Neuron (in vitro differentiated cells): ENCODE measurements around the gene C16orf87.

ENCODE experiments used
- H2AFZ ChIP-seq: one replicate; pipeline ENCODE4 v1.6.1; 2013; ENCODE audit warnings: low read depth, mild to moderate bottlenecking, inconsistent platforms, low read length, moderate library complexity
- H3K27me3 ChIP-seq: one replicate; pipeline ENCODE4 v1.6.1; 2013; ENCODE audit warnings: low read length; ENCODE audit not compliant: insufficient read depth
- H3K36me3 ChIP-seq: one replicate; pipeline ENCODE4 v1.6.1; 2013; ENCODE audit warnings: low read length; ENCODE audit not compliant: insufficient read depth
- H3K4me1 ChIP-seq: one replicate; pipeline ENCODE4 v1.6.1; 2013; ENCODE audit warnings: low read length; ENCODE audit not compliant: insufficient read depth
- H3K4me3 ChIP-seq: 2 replicates; pipeline ENCODE4 v1.5.1; 2013; ENCODE audit warnings: mild to moderate bottlenecking, low read length, moderate library complexity
- H3K9me3 ChIP-seq: one replicate; pipeline ENCODE4 v1.6.1; 2013; ENCODE audit warnings: low read length

C16orf87 gene

DNA sequence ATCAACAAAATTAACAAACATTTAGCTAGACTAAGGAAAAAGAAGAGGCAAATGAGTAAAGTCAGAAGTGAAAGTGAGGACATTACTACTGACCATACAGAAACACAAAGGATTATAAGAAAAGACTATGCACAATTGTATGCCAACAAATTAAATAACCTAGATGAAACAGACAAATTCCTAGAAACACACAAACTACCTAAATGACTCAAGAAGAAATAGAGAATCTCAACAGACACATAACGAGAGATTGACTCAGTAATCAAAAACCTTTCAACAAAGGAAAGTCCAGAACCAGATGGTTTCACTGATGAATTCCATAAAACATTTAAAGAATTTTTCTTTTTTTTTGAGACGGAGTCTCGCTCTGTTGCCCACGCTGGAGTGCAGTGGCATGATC lies 47.2 kb downstream of the C16orf87 start:
- H3K4me1 ChIP-seq, result no peaks in the 10 kb centered on the region
- H3K27me3 ChIP-seq, result no peaks in the 10 kb centered on the region
- no peaks in the 10 kb centered on the region for H3K9me3 ChIP-seq
- no peak overlapping the region for H3K4me3 ChIP-seq
- H3K36me3 ChIP-seq, result no peaks in the 10 kb centered on the region
- no peak overlapping the region for H2AFZ ChIP-seq

DNA sequence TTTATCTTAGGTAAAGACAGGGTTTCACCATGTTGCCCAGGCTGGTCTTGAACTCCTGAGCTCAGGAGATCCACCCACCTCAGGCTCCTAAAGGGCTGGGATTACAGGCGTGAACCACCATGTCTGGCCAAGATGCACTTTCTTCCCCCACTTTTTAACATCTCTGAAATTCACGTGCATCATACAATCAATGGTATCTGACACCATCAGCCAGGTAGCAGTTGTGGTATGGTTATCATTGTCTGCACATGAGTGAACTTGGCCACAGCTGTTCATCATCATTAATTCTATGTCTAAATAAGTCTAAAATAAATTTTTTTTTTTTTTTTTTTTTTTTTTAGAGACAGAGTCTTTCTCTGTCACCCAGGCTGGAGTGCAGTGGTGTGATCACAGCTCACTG lies 48.7 kb downstream of the C16orf87 start:
- no peaks in the 10 kb centered on the region for H3K36me3 ChIP-seq
- H3K4me1 ChIP-seq, result no peaks in the 10 kb centered on the region
- H3K4me3 ChIP-seq, result no peak overlapping the region
- no peaks in the 10 kb centered on the region for H3K9me3 ChIP-seq
- H3K27me3 ChIP-seq, result no peaks in the 10 kb centered on the region
- no peak overlapping the region for H2AFZ ChIP-seq

DNA sequence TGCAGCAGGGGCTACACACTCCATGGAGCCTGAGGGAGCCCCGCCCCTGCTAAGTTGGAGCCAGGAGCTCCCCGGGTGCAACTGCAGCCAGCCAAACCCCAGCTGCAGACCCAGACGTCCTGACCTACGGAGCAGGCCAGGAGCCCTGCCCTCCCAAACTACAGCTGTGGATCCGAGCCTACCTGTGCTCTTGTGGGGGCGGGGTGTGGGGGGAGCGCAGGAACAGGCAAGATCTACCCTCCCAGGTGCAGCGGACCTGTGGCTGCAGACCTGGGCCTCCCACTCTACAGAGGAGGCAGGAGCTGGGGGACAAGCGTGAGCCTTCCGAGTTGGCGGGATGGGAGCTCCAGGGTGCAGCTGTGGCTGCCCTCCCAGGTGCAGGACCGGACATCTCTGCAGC lies 53.2 kb downstream of the C16orf87 start:
- H3K27me3 ChIP-seq, result no peaks in the 10 kb centered on the region
- no peaks in the 10 kb centered on the region for H3K36me3 ChIP-seq
- no peak overlapping the region for H3K4me3 ChIP-seq
- H3K9me3 ChIP-seq, result no peaks in the 10 kb centered on the region
- H2AFZ ChIP-seq, result no peak overlapping the region
- no peaks in the 10 kb centered on the region for H3K4me1 ChIP-seq

GRCh38 chr16:46775214-46775613 lies 55.8 kb downstream of the C16orf87 start:
- Histone ChIP-seq H2AFZ (no peak overlapping the region), H3K36me3 (no peaks in the 10 kb centered on the region), H3K4me3 (no peak overlapping the region), H3K4me1 (no peaks in the 10 kb centered on the region), H3K9me3 (no peaks in the 10 kb centered on the region), H3K27me3 (no peaks in the 10 kb centered on the region)

DNA sequence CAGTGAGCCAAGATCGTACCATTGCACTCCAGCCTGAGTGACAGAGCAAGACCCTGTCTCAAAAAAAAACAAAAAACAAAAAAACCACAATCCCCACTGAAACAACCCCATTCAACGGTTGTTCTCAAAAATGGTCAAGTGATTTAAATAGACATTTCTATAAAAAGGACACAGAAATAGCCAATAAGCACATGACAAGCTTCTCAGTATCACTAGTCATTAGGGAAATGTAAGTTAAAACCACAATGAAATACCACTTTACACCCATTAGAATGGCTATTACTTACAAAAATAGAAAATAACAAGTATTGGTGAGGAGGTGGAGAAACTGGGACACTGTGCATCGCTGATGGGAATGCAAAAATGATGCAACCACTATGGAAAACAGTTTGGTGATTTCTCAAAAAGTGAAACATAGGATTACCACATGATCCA lies 56.2 kb downstream of the C16orf87 start:
- H3K27me3 ChIP-seq, result no peaks in the 10 kb centered on the region
- no peaks in the 10 kb centered on the region for H3K36me3 ChIP-seq
- no peaks in the 10 kb centered on the region for H3K9me3 ChIP-seq
- no peak overlapping the region for H3K4me3 ChIP-seq
- no peak overlapping the region for H2AFZ ChIP-seq
- no peaks in the 10 kb centered on the region for H3K4me1 ChIP-seq

DNA sequence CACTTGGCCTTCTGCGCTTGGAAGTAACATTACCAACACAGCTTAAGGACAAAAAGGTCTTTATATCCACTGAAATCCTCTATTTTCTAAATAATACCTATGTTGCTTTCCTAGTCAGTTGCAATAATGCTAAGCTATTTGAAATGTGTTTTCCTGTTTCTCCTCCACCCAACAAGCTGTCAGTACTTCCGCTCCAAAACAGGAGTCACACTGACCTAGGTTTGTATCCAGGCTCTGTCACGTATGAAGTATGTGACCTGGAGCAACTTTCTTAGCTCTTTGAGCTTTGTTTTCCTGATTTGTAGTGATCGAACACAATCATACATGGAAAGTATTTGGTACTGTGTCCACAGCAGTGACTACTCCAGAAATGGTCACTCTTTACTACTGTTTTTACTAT lies 58.5 kb downstream of the C16orf87 start:
- Histone ChIP-seq H3K9me3 (no peaks in the 10 kb centered on the region), H3K4me3 (no peak overlapping the region), H2AFZ (no peak overlapping the region), H3K36me3 (no peaks in the 10 kb centered on the region), H3K4me1 (no peaks in the 10 kb centered on the region), H3K27me3 (no peaks in the 10 kb centered on the region)

DNA sequence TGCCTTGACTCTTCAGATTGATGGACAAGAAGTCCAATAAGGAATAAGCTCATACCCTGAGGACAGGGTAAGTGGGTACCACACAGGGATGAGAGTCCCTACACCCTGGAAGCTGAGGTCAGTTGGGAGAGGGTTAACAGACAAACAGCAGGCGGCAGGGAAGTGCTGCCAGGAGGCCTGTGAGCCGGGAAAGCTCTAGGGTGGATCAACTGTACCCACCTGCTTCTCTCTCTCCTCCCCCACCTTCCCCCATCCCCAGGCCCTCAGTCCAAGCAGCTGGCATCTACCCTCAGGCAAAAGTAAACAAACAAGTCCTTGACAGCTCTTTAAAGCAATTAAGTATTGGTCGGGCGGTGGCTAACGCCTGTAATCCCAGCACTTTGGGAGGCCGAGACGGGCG lies 62.2 kb downstream of the C16orf87 start:
- no peaks in the 10 kb centered on the region for H3K9me3 ChIP-seq
- no peak overlapping the region for H2AFZ ChIP-seq
- no peaks in the 10 kb centered on the region for H3K4me1 ChIP-seq
- no peak overlapping the region for H3K4me3 ChIP-seq
- no peaks in the 10 kb centered on the region for H3K36me3 ChIP-seq
- no peaks in the 10 kb centered on the region for H3K27me3 ChIP-seq

- Histone ChIP-seq H3K4me1 (peaks cover 12% of the 10 kb centered on the region), H3K36me3 (no peaks in the 10 kb centered on the region), H3K27me3 (no peaks in the 10 kb centered on the region), H2AFZ (no peak overlapping the region), H3K4me3 (no peak overlapping the region), H3K9me3 (no peaks in the 10 kb centered on the region)
These were observed 65.9 kb downstream of the C16orf87 start for GRCh38 chr16:46765050-46765449.

- H3K4me1 ChIP-seq, result peaks cover 13% of the 10 kb centered on the region
- no peaks in the 10 kb centered on the region for H3K9me3 ChIP-seq
- peak overlapping the region; percentile 52 for H2AFZ ChIP-seq
- no peaks in the 10 kb centered on the region for H3K27me3 ChIP-seq
- H3K36me3 ChIP-seq, result no peaks in the 10 kb centered on the region
- no peak overlapping the region for H3K4me3 ChIP-seq
These were observed 67.8 kb downstream of the C16orf87 start for GRCh38 chr16:46763147-46763546.

GRCh38 chr16:46762583-46762982 lies 68.4 kb downstream of the C16orf87 start:
- H3K4me3 ChIP-seq, result no peak overlapping the region
- H3K9me3 ChIP-seq, result no peaks in the 10 kb centered on the region
- H3K36me3 ChIP-seq, result no peaks in the 10 kb centered on the region
- no peak overlapping the region for H2AFZ ChIP-seq
- H3K27me3 ChIP-seq, result no peaks in the 10 kb centered on the region
- peaks cover 19% of the 10 kb centered on the region for H3K4me1 ChIP-seq

DNA sequence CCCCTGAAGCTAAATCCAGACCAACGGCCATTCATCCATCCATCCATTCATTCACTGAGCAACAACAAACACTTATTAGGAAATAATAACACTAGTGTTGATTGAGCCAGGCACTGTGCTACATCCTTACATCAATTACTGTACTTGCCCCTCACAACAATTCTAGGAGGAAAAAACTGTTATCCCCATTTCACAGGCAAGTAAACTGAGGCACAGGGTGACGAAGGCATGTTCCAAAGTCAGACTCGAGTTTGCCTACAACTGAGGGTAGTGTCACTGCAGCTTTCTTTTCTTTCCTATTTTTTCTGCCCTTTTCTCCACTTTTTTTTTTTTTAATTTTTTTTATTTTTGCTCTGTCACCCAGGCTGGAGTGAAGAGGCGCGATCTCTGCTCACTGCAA lies 71.7 kb downstream of the C16orf87 start:
- H3K4me1 ChIP-seq, result peaks cover 20% of the 10 kb centered on the region
- H2AFZ ChIP-seq, result no peak overlapping the region
- no peaks in the 10 kb centered on the region for H3K36me3 ChIP-seq
- H3K9me3 ChIP-seq, result no peaks in the 10 kb centered on the region
- H3K4me3 ChIP-seq, result no peak overlapping the region
- no peaks in the 10 kb centered on the region for H3K27me3 ChIP-seq

GRCh38 chr16:46757339-46758050 lies 73.5 kb downstream of the C16orf87 start:
- no peak overlapping the region for H3K4me3 ChIP-seq
- peaks cover 11% of the 10 kb centered on the region for H3K4me1 ChIP-seq
- H3K9me3 ChIP-seq, result no peaks in the 10 kb centered on the region
- H3K27me3 ChIP-seq, result no peaks in the 10 kb centered on the region
- H3K36me3 ChIP-seq, result no peaks in the 10 kb centered on the region
- H2AFZ ChIP-seq, result no peak overlapping the region

GRCh38 chr16:46756772-46757171 lies 74.2 kb downstream of the C16orf87 start:
- H3K4me3 ChIP-seq, result no peak overlapping the region
- H3K9me3 ChIP-seq, result no peaks in the 10 kb centered on the region
- H3K27me3 ChIP-seq, result no peaks in the 10 kb centered on the region
- no peak overlapping the region for H2AFZ ChIP-seq
- peaks cover 8% of the 10 kb centered on the region for H3K4me1 ChIP-seq
- no peaks in the 10 kb centered on the region for H3K36me3 ChIP-seq

- H3K4me1 ChIP-seq, result peaks cover 15% of the 10 kb centered on the region
These were observed 78.0 kb downstream of the C16orf87 start for GRCh38 chr16:46753015-46753414.

More at GRCh38 chr16:46753015-46753414, 78.0 kb downstream of the C16orf87 start:
- H3K36me3 ChIP-seq, result no peaks in the 10 kb centered on the region
- no peak overlapping the region for H2AFZ ChIP-seq
- no peaks in the 10 kb centered on the region for H3K27me3 ChIP-seq
- H3K9me3 ChIP-seq, result no peaks in the 10 kb centered on the region
- no peak overlapping the region for H3K4me3 ChIP-seq
